Measurements from ENCODE around the gene SIPA1L3. TPM values are rescaled to one million over a fixed set of nuclear protein-coding genes. Genes with fewer than 3 reads are reported as not detected.
"Not testable (repeated sequence)": the region's sequence is repeated elsewhere in the genome, so short reads cannot be mapped to it uniquely, and the experiment has no call there.

The SIPA1L3 gene
- total RNA-seq, 6 donors from 2014 or later, result 57.3 to 91.6 (median 69.4) TPM

DNA sequence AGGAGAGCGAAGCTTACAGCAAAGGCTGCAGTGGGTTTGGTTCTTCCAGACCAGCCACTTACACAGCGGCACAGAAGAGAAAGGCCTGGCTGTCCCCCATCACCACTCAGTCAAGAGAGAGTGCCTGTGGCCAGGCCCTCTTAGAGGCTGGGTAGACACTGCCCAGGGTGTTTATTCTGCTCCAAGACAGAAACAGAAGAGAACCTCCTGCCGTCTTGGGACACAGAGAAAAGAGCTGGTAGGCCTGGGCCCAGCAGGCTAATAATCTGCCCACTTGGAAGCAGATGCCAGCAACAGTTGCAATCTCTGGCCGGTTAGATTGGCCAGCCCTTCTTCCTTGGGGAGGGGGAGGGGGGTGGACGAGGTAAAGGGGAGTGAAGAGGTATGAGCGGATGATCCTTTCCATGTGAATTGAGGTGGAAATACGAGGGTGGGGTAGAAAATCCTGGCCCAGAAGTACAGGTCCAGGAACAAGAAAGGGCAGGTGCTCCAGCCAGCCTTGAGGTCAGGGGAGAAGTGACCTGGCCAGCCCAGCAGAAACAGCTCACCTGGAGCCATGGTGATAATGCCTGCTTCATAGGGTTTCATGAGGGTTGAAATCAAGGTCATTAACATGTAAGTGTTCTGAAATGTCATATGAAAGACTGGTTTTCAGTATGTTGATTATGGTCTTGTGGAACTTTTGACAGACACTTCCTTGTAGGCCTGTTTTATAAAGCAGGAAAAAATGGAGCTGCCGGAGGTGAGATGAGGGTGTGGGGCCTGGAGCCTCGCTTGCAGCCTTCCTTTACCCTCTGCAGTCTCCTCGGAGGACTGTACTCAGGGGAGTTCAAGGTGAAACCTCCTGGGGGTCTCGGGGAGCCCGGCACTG is 116.9 kb downstream of the SIPA1L3 start:
- peak in 1 of 2 donors; percentile 23 for DNase-seq
- H3K36me3 ChIP-seq, result no peaks in the 10 kb centered on the region
- 68 to 70% methylated on average over 12 of the region's 12 CpGs for WGBS, 2 donors
- H3K9me3 ChIP-seq, result no peaks in the 10 kb centered on the region
- no peak overlapping the region for H3K4me3 ChIP-seq
- no peak for TF ChIP-seq POLR2A (IDR thresholded peaks at IDR 0.05)
- TF ChIP-seq EP300 (IDR thresholded peaks at IDR 0.05), result no peak
- no peak for TF ChIP-seq POLR2AphosphoS5 (IDR thresholded peaks at IDR 0.05)
- no peak for TF ChIP-seq CTCF (IDR thresholded peaks at IDR 0.05)
- peaks cover 25 to 40% (median 31%) of the 10 kb centered on the region in 4 donors for H3K4me1 ChIP-seq
- H3K27me3 ChIP-seq, result no peaks in the 10 kb centered on the region
- peak in 1 of 2 donors; percentile 16 for ATAC-seq (ENCODE audit: low FRiP score in 2 of 2)
- peak overlapping the region in 3 of 4 donors; percentile 2 to 62 (median 45) for H3K27ac ChIP-seq

DNA sequence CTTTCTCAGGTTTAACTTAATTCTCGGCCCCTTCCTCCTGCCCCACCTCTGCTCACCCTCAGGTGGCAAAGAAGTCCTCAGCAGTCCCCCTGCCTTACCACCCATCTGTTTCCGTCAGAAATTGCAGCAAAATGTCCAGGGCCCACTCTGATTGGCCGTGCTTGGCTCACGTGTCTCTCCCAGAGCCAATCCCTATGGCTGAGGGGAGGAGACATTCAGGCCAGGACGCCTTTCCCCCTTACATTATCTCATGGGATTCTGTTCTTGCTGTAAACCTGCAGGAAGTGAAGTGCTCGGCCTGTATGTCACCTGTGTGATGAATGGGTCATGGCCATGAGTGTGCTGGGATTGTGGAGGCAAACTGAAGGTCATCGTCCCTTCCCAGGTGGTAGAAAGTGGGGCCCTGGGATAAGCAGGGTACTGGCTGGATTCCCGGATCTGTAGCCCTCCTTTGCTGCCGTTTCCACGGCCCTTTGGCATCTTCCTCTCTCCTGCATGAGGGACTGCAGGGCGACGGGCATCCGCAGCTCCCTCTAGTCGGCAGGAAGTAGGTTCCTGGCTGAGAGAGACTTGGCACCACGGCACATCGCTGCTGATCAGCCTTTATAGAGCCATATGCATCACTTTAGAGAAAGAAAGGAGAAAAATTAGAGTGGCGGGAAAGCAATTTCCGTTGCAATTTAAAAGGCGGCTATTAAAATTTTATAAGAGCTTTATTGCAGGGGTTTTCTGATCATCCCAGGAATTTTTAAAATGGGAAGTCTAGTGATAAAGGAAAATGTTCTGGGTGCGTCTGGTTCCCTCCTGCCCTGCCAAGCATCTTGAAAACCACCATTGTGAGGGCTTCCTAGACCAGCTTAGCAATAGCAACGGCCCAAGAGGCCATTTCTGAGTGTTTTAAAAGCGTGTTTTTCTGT is 118.2 kb downstream of the SIPA1L3 start:
- Histone ChIP-seq H3K4me3 (no peak overlapping the region), H3K36me3 (peaks cover 0 to 2% (median 1%) of the 10 kb centered on the region in 4 donors), H3K4me1 (peaks cover 25 to 37% (median 26%) of the 10 kb centered on the region in 4 donors), H3K9me3 (no peaks in the 10 kb centered on the region), H3K27ac (peak overlapping the region in 3 of 4 donors; percentile 33 to 62 (median 58)), H3K27me3 (no peaks in the 10 kb centered on the region)
- TF ChIP-seq EP300 (IDR thresholded peaks at IDR 0.05) (no peak), POLR2A (IDR thresholded peaks at IDR 0.05) (no peak), CTCF (IDR thresholded peaks at IDR 0.05) (no peak), POLR2AphosphoS5 (IDR thresholded peaks at IDR 0.05) (no peak)
- no peak for DNase-seq
- WGBS, 2 donors, result 66 to 76% methylated on average over 17 to 22 of the region's 22 CpGs
- no peak for ATAC-seq (ENCODE audit: low FRiP score in 2 of 2)

GRCh38 chr19:38025909-38026307 is 118.9 kb downstream of the SIPA1L3 start:
- TF ChIP-seq POLR2A (IDR thresholded peaks at IDR 0.05) (no peak), EP300 (IDR thresholded peaks at IDR 0.05) (no peak), POLR2AphosphoS5 (IDR thresholded peaks at IDR 0.05) (no peak), CTCF (IDR thresholded peaks at IDR 0.05) (no peak)
- peaks cover 0 to 4% (median 1%) of the 10 kb centered on the region in 4 donors for H3K36me3 ChIP-seq
- no peaks in the 10 kb centered on the region for H3K27me3 ChIP-seq
- no peak for ATAC-seq (ENCODE audit: low FRiP score in 2 of 2)
- DNase-seq, result no peak
- H3K4me1 ChIP-seq, result peaks cover 22 to 30% (median 25%) of the 10 kb centered on the region in 4 donors
- H3K9me3 ChIP-seq, result no peaks in the 10 kb centered on the region
- peak overlapping the region in 3 of 4 donors; percentile 33 to 62 (median 58) for H3K27ac ChIP-seq
- WGBS, 2 donors, result 28 to 43% methylated on average over 2 of the region's 2 CpGs
- no peak overlapping the region for H3K4me3 ChIP-seq

DNA sequence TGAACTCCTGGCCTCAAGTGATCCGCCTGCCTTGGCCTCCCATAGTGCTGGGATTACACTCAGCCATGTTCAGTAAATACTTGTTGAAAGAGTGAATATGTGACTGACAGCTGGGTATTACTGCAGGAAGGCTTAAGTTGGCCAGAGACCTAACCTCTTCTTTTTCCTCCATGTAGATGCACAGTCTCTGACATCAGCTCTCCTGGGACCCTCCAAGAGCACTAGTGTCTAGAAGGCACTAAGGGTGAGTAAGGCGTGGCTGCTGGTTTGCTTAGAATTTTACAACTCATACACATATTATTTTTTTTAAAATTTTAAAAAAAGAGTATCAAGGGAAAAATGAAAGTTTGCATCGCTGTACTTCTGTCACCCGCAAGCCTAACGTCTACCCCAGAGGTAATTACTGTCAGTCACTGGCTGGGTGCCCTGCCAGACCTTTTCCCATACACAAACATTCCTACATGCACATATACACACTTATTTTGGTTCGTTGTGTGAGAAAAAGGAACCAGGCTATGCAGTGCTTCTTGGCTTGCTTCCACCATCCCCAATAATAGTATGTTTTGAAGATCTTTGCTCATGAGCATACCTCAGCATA is 122.0 kb downstream of the SIPA1L3 start:
- no peak for TF ChIP-seq CTCF (IDR thresholded peaks at IDR 0.05)
- no peak for TF ChIP-seq POLR2A (IDR thresholded peaks at IDR 0.05)
- no peak for TF ChIP-seq POLR2AphosphoS5 (IDR thresholded peaks at IDR 0.05)
- TF ChIP-seq EP300 (IDR thresholded peaks at IDR 0.05), result no peak
- ATAC-seq (ENCODE audit: low FRiP score in 2 of 2), result peak in 1 of 2 donors; percentile 68
- WGBS, 2 donors, result 69 to 72% methylated on average over 6 of the region's 6 CpGs
- no peak for DNase-seq
- Histone ChIP-seq H3K9me3 (no peaks in the 10 kb centered on the region), H3K4me3 (no peak overlapping the region), H3K36me3 (peaks cover 0 to 4% (median 1%) of the 10 kb centered on the region in 4 donors), H3K4me1 (peaks cover 24 to 32% (median 26%) of the 10 kb centered on the region in 4 donors), H3K27me3 (no peaks in the 10 kb centered on the region), H3K27ac (no peak overlapping the region)

DNA sequence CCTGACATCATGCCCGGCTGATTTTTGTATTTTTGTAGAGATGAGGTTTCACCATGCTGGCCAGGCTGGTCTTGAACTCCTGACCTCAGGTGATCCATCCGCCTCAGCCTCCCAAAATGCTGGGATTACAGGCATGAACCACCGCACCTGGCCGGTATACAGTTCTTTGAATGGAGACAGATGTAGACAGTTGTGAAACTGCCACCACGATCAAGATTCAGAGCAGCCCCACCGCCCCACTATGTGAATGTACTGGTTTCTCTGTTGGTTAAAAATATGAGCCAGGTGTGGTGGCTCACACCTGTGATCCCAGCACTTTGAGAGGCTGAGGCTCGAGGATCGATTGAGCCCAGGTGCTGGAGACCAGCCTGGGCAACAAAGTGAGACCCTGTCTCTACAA is 123.0 kb downstream of the SIPA1L3 start:
- peaks cover 26 to 29% (median 27%) of the 10 kb centered on the region in 4 donors for H3K4me1 ChIP-seq
- not testable (repeated sequence) for H3K4me3 ChIP-seq; H3K36me3 ChIP-seq; H3K9me3 ChIP-seq; DNase-seq; H3K27me3 ChIP-seq; ATAC-seq (ENCODE audit: low FRiP score in 2 of 2); H3K27ac ChIP-seq
- 96 to 97% methylated on average over 8 of the region's 8 CpGs for WGBS, 2 donors

All from upper lobe of left lung (tissue), 6 donors.